ENCODE measurements around the gene DNTT. TPM values are rescaled to one million over a fixed set of nuclear protein-coding genes. Genes with fewer than 3 reads are reported as not detected.

The DNTT gene
- total and polyA plus RNA-seq, 9 of the 15 experiments (the other 6 are each of a cell fraction or from before 2014, with no cell fraction given), result not detected

GRCh38 chr10:96301616-96302015, 2.6 kb upstream of the DNTT start:
- no TSS peak for BruUV-seq (replicated peaks)
- ATAC-seq (no peak), DNase-seq (ENCODE audit: extremely low read depth in 1 of 4, low spot score in 3 of 4) (no peak), FAIRE-seq (no peak)
- ChIA-PET POLR2A (interaction anchor here (0.6 kb wide), 2 partner anchors 11 to 284 kb away, joined by 3 read pairs; no protein-coding TSS in a partner anchor), CTCF (ENCODE audit: low intra/inter-chr PET ratio) (no interaction called here)
- Histone ChIP-seq H3K79me2 (ENCODE audit: control insufficient read depth, insufficient read depth, low read length) (no peaks in the 10 kb centered on the region), H3K4me1 (replicated peaks in 1 of 2; ENCODE audit: control insufficient read depth in 2 of 2, insufficient read depth in 2 of 2, low read length in 2 of 2) (no peaks in the 10 kb centered on the region), H3K4me2 (ENCODE audit: insufficient read depth, low read length) (no peak overlapping the region), H3K27me3 (ENCODE audit: control insufficient read depth in 2 of 2, insufficient read depth in 2 of 2, low read length in 2 of 2) (peaks cover 0 to 18% of the 10 kb centered on the region in 2 experiments; a peak in 3 of 5 replicates), H3K27ac (ENCODE audit: extremely low read depth, low read depth, low read length) (no peak overlapping the region), H3K9me3 (replicated peaks; ENCODE audit: control insufficient read depth, insufficient read depth, low read depth, low read length) (no peaks in the 10 kb centered on the region), H3K36me3 (ENCODE audit: control insufficient read depth, insufficient read depth, low read length) (no peaks in the 10 kb centered on the region), H3K9ac (ENCODE audit: insufficient read depth in 1 of 2, low read depth in 2 of 2, low read length in 2 of 2) (no peak overlapping the region), H3K4me3 (no peak overlapping the region), H4K20me1 (replicated peaks; ENCODE audit: control insufficient read depth, insufficient read depth, low read length) (no peaks in the 10 kb centered on the region; the same call in 1 of the 2 replicates), H2AFZ (ENCODE audit: low read depth, low read length) (no peak overlapping the region), H3K9me1 (ENCODE audit: control insufficient read depth, insufficient read depth, low read length) (no peaks in the 10 kb centered on the region)
- intact Hi-C loops (cut with micrococcal nuclease), result no loop called here
- in situ Hi-C loops (cut with MboI), result no loop called here
- TF ChIP-seq SMARCA5 (IDR thresholded peaks at IDR 0.05) (no peak), MAZ (CRISPR knock-in tag; conservative IDR thresholded peaks at IDR 0.05 in 1 of 2, IDR thresholded peaks at IDR 0.05 in 1 of 2) (no peak), TRIM24 (IDR thresholded peaks at IDR 0.05) (no peak), ZNF717 (CRISPR knock-in tag; IDR thresholded peaks at IDR 0.05) (no peak), ZNF280A (IDR thresholded peaks at IDR 0.05; ENCODE audit: low read depth, partially characterized antibody) (no peak), MCM3 (IDR thresholded peaks at IDR 0.05) (no peak), ZFP36 (IDR thresholded peaks at IDR 0.05; ENCODE audit: low read depth, low read length, partially characterized antibody) (no peak), LEF1 (IDR thresholded peaks at IDR 0.05) (no peak), GMEB1 (CRISPR knock-in tag; IDR thresholded peaks at IDR 0.05) (no peak), TAF15 (IDR thresholded peaks at IDR 0.05; ENCODE audit: low read depth, low read length) (no peak), NR2C1 (IDR thresholded peaks at IDR 0.05) (no peak), NR2C1 (tag; IDR thresholded peaks at IDR 0.05) (no peak)
- 0% methylated on average over 1 of the region's 1 CpG for whole genome bisulfite sequencing (ENCODE audit: insufficient coverage, low coverage, missing lambda C conversion rate)

Measured in K562 (cell line).